Gastroesophageal sphincter (tissue), 4 donors: ENCODE results near the gene RTL9. TPM values are rescaled to one million over a fixed set of nuclear protein-coding genes. Genes with fewer than 3 reads are reported as not detected.

ENCODE experiments used
- ATAC-seq: fragments of 150-250 bp; one replicate; pipeline ENCODE4 v1.9.1; 2016; ENCODE audit warnings: mild to moderate bottlenecking, moderate library complexity
- H3K27ac ChIP-seq, 4 donors: fragments of 200-600 bp; sonication (generic) in 3 of 4; 1 replicate in 3 of 4; 2 replicates in 1 of 4; pipeline ENCODE4 v1.5.1; 2016 to 2019
- H3K27me3 ChIP-seq: fragments of 200-600 bp; sonication (generic); one replicate; pipeline ENCODE4 v1.5.1; 2019
- H3K36me3 ChIP-seq, 2 donors: fragments of 200-600 bp; sonication (generic); one replicate each; pipeline ENCODE4 v1.5.1; 2019; ENCODE audit warnings: control low read depth in 1 of 2
- H3K4me1 ChIP-seq, 3 donors: fragments of 200-600 bp; sonication (generic); 1 replicate in 2 of 3; 2 replicates in 1 of 3; pipeline ENCODE4 v1.5.1; 2016 to 2019; ENCODE audit warnings: control low read depth in 2 of 3
- H3K4me3 ChIP-seq, 2 donors: fragments of 200-600 bp; sonication (generic); one replicate each; pipeline ENCODE4 v1.5.1; 2019; ENCODE audit warnings: mild to moderate bottlenecking in 1 of 2, moderate library complexity in 1 of 2
- H3K9me3 ChIP-seq, 3 donors: fragments of 200-600 bp; sonication (generic); one replicate each; pipeline ENCODE4 v1.5.1; 2017 to 2019; ENCODE audit warnings: control low read depth in 2 of 3
- EP300 ChIP-seq: sonication (generic); formaldehyde crosslinking; IDR thresholded peaks from one replicate; pipeline ENCODE4 v1.6.1; 2017; ENCODE audit warnings: antibody characterized with exemption, mild to moderate bottlenecking
- POLR2A ChIP-seq, 2 donors: fragments of 450-650 bp; IDR thresholded peaks; one replicate each; pipeline ENCODE4 v1.6.1; 2017; ENCODE audit warnings: antibody characterized with exemption in 2 of 2, mild to moderate bottlenecking in 2 of 2, moderate library complexity in 1 of 2
- POLR2AphosphoS5 ChIP-seq: sonication (generic); formaldehyde crosslinking; IDR thresholded peaks from one replicate; pipeline ENCODE4 v1.6.1; 2017; ENCODE audit warnings: antibody characterized with exemption
- WGBS, 2 donors: methylation state at CpG; one replicate each; pipeline ENCODE4 v1.1.5; 2018; ENCODE audit warnings: low coverage in 1 of 2; 5-methylcytosine and 5-hydroxymethylcytosine counted together
- total RNA-seq, 4 donors: library from RNA; depleted of rRNA; stranded (reverse); fragments of >200 nt; gene quantifications; one replicate each; pipeline ENCODE4 v1.1.0, GENCODE V29; 2016
- TF ChIP-seq, protein P1 (sequence below), 4 experiments: fragments of 200-600 bp in 2 of 4; fragments of 450-650 bp in 2 of 4; sonication (generic) in 1 of 4; IDR thresholded peaks; one replicate each; pipeline ENCODE4 v1.5.1; 2017 to 2019; ENCODE audit warnings: antibody characterized with exemption in 4 of 4, mild to moderate bottlenecking in 2 of 4, moderate library complexity in 2 of 4

The RTL9 gene
- total RNA-seq, 4 donors from 2014 or later = under 0.01 to 0.07 TPM; not detected in 2

DNA sequence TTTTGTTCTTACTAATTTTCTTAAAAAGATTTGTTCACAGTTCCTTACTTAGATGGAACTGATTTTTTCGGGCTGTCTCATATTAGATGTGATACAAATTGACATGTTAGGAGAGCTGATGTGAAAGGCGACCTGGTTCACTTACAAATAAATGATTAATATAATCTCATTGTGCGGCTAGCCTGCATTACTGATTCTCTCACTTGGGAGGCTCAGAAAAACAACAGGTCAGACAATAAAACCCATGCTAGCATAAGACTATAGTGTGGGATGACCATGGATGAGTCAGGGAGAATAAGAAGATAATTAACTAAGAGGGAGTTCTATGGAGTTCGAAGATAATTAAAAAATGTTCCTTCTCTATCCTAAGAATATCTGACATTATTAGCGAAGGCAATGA, 40.8 kb downstream of the RTL9 start:
- ATAC-seq = no peak
- 62 to 89% methylated on average over 4 of the region's 5 CpGs for WGBS, 2 donors
- H3K4me1 ChIP-seq = no peaks in the 10 kb centered on the region
- no peak overlapping the region for H3K27ac ChIP-seq
- no peaks in the 10 kb centered on the region for H3K36me3 ChIP-seq
- no peak for TF ChIP-seq EP300
- TF ChIP-seq POLR2A (IDR thresholded peaks at IDR 0.05) = no peak
- TF ChIP-seq, protein P1, sequence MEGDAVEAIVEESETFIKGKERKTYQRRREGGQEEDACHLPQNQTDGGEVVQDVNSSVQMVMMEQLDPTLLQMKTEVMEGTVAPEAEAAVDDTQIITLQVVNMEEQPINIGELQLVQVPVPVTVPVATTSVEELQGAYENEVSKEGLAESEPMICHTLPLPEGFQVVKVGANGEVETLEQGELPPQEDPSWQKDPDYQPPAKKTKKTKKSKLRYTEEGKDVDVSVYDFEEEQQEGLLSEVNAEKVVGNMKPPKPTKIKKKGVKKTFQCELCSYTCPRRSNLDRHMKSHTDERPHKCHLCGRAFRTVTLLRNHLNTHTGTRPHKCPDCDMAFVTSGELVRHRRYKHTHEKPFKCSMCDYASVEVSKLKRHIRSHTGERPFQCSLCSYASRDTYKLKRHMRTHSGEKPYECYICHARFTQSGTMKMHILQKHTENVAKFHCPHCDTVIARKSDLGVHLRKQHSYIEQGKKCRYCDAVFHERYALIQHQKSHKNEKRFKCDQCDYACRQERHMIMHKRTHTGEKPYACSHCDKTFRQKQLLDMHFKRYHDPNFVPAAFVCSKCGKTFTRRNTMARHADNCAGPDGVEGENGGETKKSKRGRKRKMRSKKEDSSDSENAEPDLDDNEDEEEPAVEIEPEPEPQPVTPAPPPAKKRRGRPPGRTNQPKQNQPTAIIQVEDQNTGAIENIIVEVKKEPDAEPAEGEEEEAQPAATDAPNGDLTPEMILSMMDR (IDR thresholded peaks at IDR 0.05) = no peak
- no peak for TF ChIP-seq POLR2AphosphoS5
- no peaks in the 10 kb centered on the region for H3K9me3 ChIP-seq
- H3K4me3 ChIP-seq = no peak overlapping the region
- no peaks in the 10 kb centered on the region for H3K27me3 ChIP-seq

DNA sequence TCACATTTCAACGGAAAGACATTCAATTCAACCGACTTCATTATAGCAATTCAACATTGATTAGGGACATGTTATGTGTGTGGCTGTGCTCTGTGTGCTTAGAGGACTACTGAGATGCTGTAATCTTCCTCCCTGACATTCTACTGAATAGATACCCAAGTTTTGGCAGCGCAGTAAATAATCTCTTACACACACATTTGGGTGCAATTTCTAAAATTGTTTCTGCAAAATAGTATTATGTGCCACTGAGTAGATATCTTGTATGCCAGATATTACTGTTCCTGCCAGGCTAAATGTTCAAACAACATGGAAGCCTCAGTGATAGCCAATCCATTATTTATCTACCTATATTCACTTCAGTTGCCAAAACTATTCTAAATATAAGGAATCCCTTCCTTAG, 41.3 kb downstream of the RTL9 start:
- H3K4me1 ChIP-seq = no peaks in the 10 kb centered on the region
- no peak for ATAC-seq
- no peaks in the 10 kb centered on the region for H3K9me3 ChIP-seq
- no peaks in the 10 kb centered on the region for H3K27me3 ChIP-seq
- WGBS, 2 donors = 81 to 86% methylated on average over 1 to 3 of the region's 3 CpGs
- no peak overlapping the region for H3K4me3 ChIP-seq
- TF ChIP-seq POLR2AphosphoS5 (no peak), EP300 (no peak), POLR2A (IDR thresholded peaks at IDR 0.05) (no peak)
- TF ChIP-seq, protein P1 (IDR thresholded peaks at IDR 0.05) = no peak
- H3K27ac ChIP-seq = no peak overlapping the region
- no peaks in the 10 kb centered on the region for H3K36me3 ChIP-seq

DNA sequence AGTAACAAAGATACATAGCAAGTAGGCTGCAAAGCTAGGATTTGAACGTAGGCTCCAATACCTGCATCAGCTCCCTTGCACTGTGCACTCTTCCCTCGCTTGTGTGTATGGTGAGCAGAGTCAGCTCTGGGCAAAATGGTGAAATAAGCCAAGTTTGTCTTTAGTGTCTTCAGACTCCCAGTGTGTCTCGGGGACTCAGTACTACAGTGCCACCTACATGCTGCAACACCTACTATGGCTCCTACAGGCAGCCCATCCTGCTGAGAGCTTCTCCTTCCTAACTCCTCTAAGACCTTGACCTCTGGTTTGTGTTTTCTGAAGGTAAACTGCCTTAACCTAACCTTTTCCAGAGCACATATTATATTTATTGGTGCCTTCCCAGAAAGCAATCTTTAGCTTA, 42.5 kb downstream of the RTL9 start:
- H3K4me1 ChIP-seq = no peaks in the 10 kb centered on the region
- H3K27ac ChIP-seq = no peak overlapping the region
- ATAC-seq = no peak
- H3K27me3 ChIP-seq = no peaks in the 10 kb centered on the region
- H3K4me3 ChIP-seq = no peak overlapping the region
- no peaks in the 10 kb centered on the region for H3K9me3 ChIP-seq
- WGBS, 2 donors = 83% methylated on average over 1 of the region's 3 CpGs; no CpG with 5 or more reads in 1 of the 2 donors
- no peak for TF ChIP-seq POLR2AphosphoS5
- no peak for TF ChIP-seq EP300
- no peak for TF ChIP-seq POLR2A (IDR thresholded peaks at IDR 0.05)
- TF ChIP-seq, protein P1 (IDR thresholded peaks at IDR 0.05) = no peak
- H3K36me3 ChIP-seq = no peaks in the 10 kb centered on the region

DNA sequence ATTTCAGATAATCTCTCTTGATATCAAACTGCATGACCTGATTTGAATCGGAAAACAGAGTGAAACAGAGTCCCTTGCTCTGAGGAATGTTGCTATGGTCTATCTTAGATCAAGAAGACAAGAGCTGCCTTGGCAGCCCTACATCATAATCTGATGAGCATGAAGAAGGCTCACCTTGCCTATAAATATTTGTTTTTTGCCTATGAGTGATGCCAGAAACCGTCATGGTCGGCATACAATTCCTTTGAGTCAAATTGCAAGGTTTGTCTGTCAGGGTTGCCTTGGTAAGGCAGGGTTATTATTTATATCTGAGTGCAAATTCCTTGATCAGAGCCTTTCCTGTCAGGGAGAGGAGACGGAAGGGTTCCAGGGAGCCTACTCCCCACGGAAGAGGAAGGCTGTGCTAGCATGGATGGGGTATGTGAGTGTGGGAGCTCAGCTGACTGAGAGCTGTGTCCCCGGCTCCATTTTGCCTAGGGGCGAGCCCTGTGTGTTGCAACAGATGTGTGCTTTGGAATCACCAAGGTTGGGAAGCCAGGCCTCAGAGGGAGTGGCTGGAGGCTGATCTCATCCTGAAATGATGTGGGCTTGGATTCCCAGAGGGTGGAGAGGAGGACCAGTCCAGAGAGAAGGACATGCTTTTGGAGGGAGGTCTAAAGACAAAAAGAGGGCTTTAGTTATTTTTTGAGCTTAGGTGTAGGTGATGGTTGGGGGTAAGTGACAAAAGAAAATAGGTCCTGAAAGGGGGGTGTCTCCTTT, 43.6 kb downstream of the RTL9 start:
- H3K27ac ChIP-seq = no peak overlapping the region
- no peaks in the 10 kb centered on the region for H3K4me1 ChIP-seq
- WGBS, 2 donors = 50% methylated on average over 3 of the region's 7 CpGs; no CpG with 5 or more reads in 1 of the 2 donors
- H3K27me3 ChIP-seq = no peaks in the 10 kb centered on the region
- no peaks in the 10 kb centered on the region for H3K36me3 ChIP-seq
- H3K4me3 ChIP-seq = no peak overlapping the region
- H3K9me3 ChIP-seq = no peaks in the 10 kb centered on the region
- peak; percentile 87 for ATAC-seq
- TF ChIP-seq EP300 (no peak), POLR2AphosphoS5 (no peak), POLR2A (IDR thresholded peaks at IDR 0.05) (no peak)
- TF ChIP-seq, protein P1 (IDR thresholded peaks at IDR 0.05) = no peak

DNA sequence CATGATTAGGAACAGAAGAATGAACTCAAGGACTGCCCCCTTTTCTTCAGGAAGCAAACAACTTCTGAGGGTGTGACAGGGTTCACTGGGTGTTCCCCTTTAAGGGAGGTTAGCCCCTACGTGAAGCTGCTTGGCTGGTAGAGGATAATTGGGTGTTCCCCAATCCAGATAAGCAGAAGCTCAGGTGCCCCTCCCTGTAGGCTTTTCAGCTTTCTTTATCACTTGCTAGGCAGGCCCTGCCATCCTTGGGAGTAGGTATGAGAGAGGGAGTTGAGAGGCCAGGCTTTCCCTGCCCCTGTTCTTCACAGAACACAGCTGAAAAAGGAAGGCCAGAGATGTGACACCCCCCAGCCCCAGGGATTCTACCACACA, 44.2 kb downstream of the RTL9 start:
- no peaks in the 10 kb centered on the region for H3K4me1 ChIP-seq
- no peak overlapping the region for H3K4me3 ChIP-seq
- H3K27ac ChIP-seq = peak overlapping the region in 1 of 4 donors; percentile 12
- TF ChIP-seq, protein P1 (IDR thresholded peaks at IDR 0.05) = no peak
- TF ChIP-seq EP300 (no peak), POLR2AphosphoS5 (no peak), POLR2A (IDR thresholded peaks at IDR 0.05) (no peak)
- H3K9me3 ChIP-seq = no peaks in the 10 kb centered on the region
- H3K36me3 ChIP-seq = no peaks in the 10 kb centered on the region
- peak; percentile 37 for ATAC-seq
- 33% methylated on average over 1 of the region's 1 CpG; no CpG with 5 or more reads in 1 of the 2 donors for WGBS, 2 donors
- no peaks in the 10 kb centered on the region for H3K27me3 ChIP-seq
